ENCODE measurements around the gene MTHFD1L.
"Not testable (repeated sequence)": the region's sequence is repeated elsewhere in the genome, so short reads cannot be mapped to it uniquely, and the experiment has no call there.

Gene MTHFD1L

DNA sequence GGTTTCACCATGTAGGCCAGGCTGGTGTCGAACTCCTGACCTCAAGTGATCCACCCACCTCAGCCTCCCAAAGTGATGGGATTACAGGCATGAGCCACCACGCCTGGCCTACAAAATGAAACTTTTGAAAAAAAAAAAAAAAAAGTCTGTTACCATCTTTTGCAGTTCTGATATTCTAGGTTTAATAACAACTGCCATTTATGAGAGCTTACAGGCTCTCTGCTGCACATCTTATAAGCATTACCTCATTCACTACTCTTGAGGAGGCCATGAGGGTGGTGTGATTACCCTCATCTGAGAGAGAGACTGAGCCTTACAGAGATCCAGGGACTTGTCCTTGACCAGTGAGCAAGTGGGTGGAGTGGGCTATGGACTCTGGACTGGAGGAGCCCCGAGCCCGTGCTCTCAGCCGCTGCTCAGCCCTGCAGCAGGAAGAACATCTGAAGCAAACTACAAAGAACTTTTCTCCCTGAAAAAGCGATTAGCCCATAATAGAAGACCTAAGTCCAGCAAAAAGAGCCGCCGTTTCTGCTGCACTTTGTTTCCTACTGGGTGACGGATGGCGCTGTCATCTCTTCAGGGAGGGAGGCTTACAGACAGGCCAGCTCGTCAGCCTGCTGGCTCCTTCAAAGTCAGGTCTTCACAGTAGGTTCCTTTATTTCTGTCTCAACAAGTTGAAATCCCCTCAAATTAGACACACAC is 254.5 kb downstream of the MTHFD1L start:
- Histone ChIP-seq H3K9me3 (ENCODE audit: insufficient read depth, low read length) (no peaks in the 10 kb centered on the region), H3K36me3 (ENCODE audit: low read length) (no peaks in the 10 kb centered on the region), H3K4me3 (ENCODE audit: insufficient read depth, low read length, poor library complexity, severe bottlenecking) (no peak overlapping the region), H3K79me2 (ENCODE audit: insufficient read depth, low read length) (no peaks in the 10 kb centered on the region), H3K27me3 (ENCODE audit: low read length) (no peaks in the 10 kb centered on the region), H3F3A (ENCODE audit: insufficient read depth) (no peaks in the 10 kb centered on the region), H4K20me1 (ENCODE audit: low read depth, low read length) (no peaks in the 10 kb centered on the region), H3K9ac (ENCODE audit: low read length) (no peak overlapping the region), H3K4me2 (ENCODE audit: low read depth, low read length, poor library complexity, severe bottlenecking) (no peak overlapping the region), H3K27ac (ENCODE audit: low read depth, low read length) (no peak overlapping the region), H3K9me2 (replicated peaks; ENCODE audit: insufficient read depth, low read length) (no peaks in the 10 kb centered on the region), H2AFZ (ENCODE audit: low read depth, low read length, severe bottlenecking) (no peak overlapping the region)
- TF ChIP-seq EZH2phosphoT487 (conservative IDR thresholded peaks at IDR 0.05; ENCODE audit: low read length), result no peak
- TF ChIP-seq, protein P1, sequence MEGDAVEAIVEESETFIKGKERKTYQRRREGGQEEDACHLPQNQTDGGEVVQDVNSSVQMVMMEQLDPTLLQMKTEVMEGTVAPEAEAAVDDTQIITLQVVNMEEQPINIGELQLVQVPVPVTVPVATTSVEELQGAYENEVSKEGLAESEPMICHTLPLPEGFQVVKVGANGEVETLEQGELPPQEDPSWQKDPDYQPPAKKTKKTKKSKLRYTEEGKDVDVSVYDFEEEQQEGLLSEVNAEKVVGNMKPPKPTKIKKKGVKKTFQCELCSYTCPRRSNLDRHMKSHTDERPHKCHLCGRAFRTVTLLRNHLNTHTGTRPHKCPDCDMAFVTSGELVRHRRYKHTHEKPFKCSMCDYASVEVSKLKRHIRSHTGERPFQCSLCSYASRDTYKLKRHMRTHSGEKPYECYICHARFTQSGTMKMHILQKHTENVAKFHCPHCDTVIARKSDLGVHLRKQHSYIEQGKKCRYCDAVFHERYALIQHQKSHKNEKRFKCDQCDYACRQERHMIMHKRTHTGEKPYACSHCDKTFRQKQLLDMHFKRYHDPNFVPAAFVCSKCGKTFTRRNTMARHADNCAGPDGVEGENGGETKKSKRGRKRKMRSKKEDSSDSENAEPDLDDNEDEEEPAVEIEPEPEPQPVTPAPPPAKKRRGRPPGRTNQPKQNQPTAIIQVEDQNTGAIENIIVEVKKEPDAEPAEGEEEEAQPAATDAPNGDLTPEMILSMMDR (IDR thresholded peaks at IDR 0.05; ENCODE audit: insufficient read depth, low read length, poor library complexity, severe bottlenecking), result no peak

GRCh38 chr6:151121900-151122299 is 256.4 kb downstream of the MTHFD1L start:
- Histone ChIP-seq H2AFZ (ENCODE audit: low read depth, low read length, severe bottlenecking) (no peak overlapping the region), H4K20me1 (ENCODE audit: low read depth, low read length) (no peaks in the 10 kb centered on the region), H3K36me3 (ENCODE audit: low read length) (no peaks in the 10 kb centered on the region), H3K9me2 (replicated peaks; ENCODE audit: insufficient read depth, low read length) (no peaks in the 10 kb centered on the region), H3K27ac (ENCODE audit: low read depth, low read length) (no peak overlapping the region), H3K79me2 (ENCODE audit: insufficient read depth, low read length) (no peaks in the 10 kb centered on the region), H3K4me2 (ENCODE audit: low read depth, low read length, poor library complexity, severe bottlenecking) (no peak overlapping the region), H3K9ac (ENCODE audit: low read length) (no peak overlapping the region), H3F3A (ENCODE audit: insufficient read depth) (no peaks in the 10 kb centered on the region), H3K27me3 (ENCODE audit: low read length) (no peaks in the 10 kb centered on the region), H3K4me3 (ENCODE audit: insufficient read depth, low read length, poor library complexity, severe bottlenecking) (no peak overlapping the region), H3K9me3 (ENCODE audit: insufficient read depth, low read length) (no peaks in the 10 kb centered on the region)
- TF ChIP-seq, protein P1 (IDR thresholded peaks at IDR 0.05; ENCODE audit: insufficient read depth, low read length, poor library complexity, severe bottlenecking), result no peak
- TF ChIP-seq EZH2phosphoT487 (conservative IDR thresholded peaks at IDR 0.05; ENCODE audit: low read length), result no peak

DNA sequence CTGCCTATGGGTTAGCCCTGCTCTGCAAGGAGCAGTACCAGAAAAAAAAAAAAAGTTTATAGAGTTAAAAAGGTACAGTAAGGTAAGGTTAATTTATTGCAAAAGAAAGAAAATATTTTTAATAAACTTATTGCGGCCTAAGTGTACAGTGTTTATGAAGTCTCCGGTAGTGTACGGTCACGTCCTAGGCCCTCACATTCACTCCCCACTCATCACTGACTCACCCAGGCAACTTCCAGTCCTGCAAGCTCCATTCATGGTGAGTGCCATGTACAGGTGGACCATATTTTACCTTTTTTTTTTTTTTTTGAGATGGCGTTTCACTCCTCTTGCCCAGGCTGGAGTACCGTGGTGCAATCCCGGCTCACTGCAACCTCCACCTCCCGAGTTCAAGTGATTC is 258.1 kb downstream of the MTHFD1L start:
- not testable (repeated sequence) for H3K36me3 ChIP-seq (ENCODE audit: low read length); H3K9ac ChIP-seq (ENCODE audit: low read length); H4K20me1 ChIP-seq (ENCODE audit: low read depth, low read length); H3K4me2 ChIP-seq (ENCODE audit: low read depth, low read length, poor library complexity, severe bottlenecking); H2AFZ ChIP-seq (ENCODE audit: low read depth, low read length, severe bottlenecking); H3F3A ChIP-seq (ENCODE audit: insufficient read depth); H3K9me2 ChIP-seq (replicated peaks; ENCODE audit: insufficient read depth, low read length); H3K4me3 ChIP-seq (ENCODE audit: insufficient read depth, low read length, poor library complexity, severe bottlenecking); H3K27me3 ChIP-seq (ENCODE audit: low read length); H3K79me2 ChIP-seq (ENCODE audit: insufficient read depth, low read length); H3K27ac ChIP-seq (ENCODE audit: low read depth, low read length); H3K9me3 ChIP-seq (ENCODE audit: insufficient read depth, low read length)

- not testable (repeated sequence) for H2AFZ ChIP-seq (ENCODE audit: low read depth, low read length, severe bottlenecking); H3K9me3 ChIP-seq (ENCODE audit: insufficient read depth, low read length); H3F3A ChIP-seq (ENCODE audit: insufficient read depth); H3K9ac ChIP-seq (ENCODE audit: low read length); H4K20me1 ChIP-seq (ENCODE audit: low read depth, low read length); H3K4me2 ChIP-seq (ENCODE audit: low read depth, low read length, poor library complexity, severe bottlenecking); H3K36me3 ChIP-seq (ENCODE audit: low read length); H3K79me2 ChIP-seq (ENCODE audit: insufficient read depth, low read length); H3K9me2 ChIP-seq (replicated peaks; ENCODE audit: insufficient read depth, low read length); H3K27me3 ChIP-seq (ENCODE audit: low read length); H3K27ac ChIP-seq (ENCODE audit: low read depth, low read length); H3K4me3 ChIP-seq (ENCODE audit: insufficient read depth, low read length, poor library complexity, severe bottlenecking)
Measured at GRCh38 chr6:151125242-151125641, 259.7 kb downstream of the MTHFD1L start.

DNA sequence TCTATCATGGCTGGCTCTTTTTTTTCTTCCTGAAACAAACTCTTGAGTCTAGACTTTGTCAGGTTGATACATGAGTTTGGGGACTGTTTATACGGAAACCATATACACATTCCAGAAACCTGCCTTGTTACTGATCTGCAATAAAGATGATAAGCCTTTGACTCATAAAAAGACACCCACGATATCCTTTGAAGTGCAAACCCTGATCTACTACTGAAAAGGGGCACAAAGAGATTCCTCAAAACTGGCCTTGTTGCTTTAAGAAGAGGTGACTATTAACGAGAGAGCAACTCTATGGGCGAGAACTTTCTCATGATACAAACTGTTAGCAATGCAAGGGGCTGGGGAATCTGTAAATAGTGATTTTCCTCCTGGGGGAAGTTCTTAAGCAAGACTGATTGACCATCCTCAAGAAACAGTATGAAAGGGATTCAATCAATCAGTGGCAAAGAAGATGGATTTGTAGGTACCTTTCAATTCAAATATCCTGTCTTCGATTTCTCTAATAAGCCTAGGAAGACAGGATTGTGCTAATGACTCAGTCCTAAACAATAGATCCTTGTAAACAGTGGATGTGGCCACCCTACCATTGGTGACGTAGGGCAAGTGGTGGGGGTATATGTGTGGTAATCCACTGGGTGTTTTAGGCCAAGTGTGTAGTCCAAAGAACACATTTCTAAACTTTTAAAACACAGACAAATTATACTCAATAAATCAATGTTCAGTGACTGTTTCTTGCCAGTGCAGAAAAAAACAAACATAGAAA is 260.3 kb downstream of the MTHFD1L start:
- H2AFZ ChIP-seq (ENCODE audit: low read depth, low read length, severe bottlenecking); H3K27ac ChIP-seq (ENCODE audit: low read depth, low read length); H3K9me3 ChIP-seq (ENCODE audit: insufficient read depth, low read length); H3K9ac ChIP-seq (ENCODE audit: low read length); H3F3A ChIP-seq (ENCODE audit: insufficient read depth); H4K20me1 ChIP-seq (ENCODE audit: low read depth, low read length); H3K4me2 ChIP-seq (ENCODE audit: low read depth, low read length, poor library complexity, severe bottlenecking); H3K36me3 ChIP-seq (ENCODE audit: low read length); H3K4me3 ChIP-seq (ENCODE audit: insufficient read depth, low read length, poor library complexity, severe bottlenecking); H3K9me2 ChIP-seq (replicated peaks; ENCODE audit: insufficient read depth, low read length); H3K79me2 ChIP-seq (ENCODE audit: insufficient read depth, low read length); H3K27me3 ChIP-seq (ENCODE audit: low read length): not testable (repeated sequence)

DNA sequence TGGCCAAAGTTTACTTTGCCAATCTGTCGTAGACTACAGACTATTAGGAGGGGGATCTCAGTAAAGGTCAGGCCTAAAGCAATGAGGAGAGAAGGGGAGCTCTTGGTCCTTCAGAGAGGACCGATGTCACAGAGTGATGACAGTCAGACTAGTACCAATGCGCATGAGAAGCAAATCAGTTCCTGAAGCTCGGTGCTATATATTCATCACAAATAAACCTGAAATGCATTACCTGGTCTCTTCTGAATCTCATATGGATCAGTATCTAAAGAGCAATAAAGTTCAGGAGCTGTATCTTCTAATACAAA is 260.9 kb downstream of the MTHFD1L start:
- H3K36me3 ChIP-seq (ENCODE audit: low read length); H3F3A ChIP-seq (ENCODE audit: insufficient read depth); H3K9me2 ChIP-seq (replicated peaks; ENCODE audit: insufficient read depth, low read length); H3K27ac ChIP-seq (ENCODE audit: low read depth, low read length); H3K9ac ChIP-seq (ENCODE audit: low read length); H3K4me3 ChIP-seq (ENCODE audit: insufficient read depth, low read length, poor library complexity, severe bottlenecking); H2AFZ ChIP-seq (ENCODE audit: low read depth, low read length, severe bottlenecking); H3K79me2 ChIP-seq (ENCODE audit: insufficient read depth, low read length); H3K27me3 ChIP-seq (ENCODE audit: low read length); H4K20me1 ChIP-seq (ENCODE audit: low read depth, low read length); H3K9me3 ChIP-seq (ENCODE audit: insufficient read depth, low read length); H3K4me2 ChIP-seq (ENCODE audit: low read depth, low read length, poor library complexity, severe bottlenecking): not testable (repeated sequence)

All from SU-DHL-6 (cell line).